H9 (cell line): Measurements from ENCODE around the gene CCDC92. TPM values are rescaled to one million over a fixed set of nuclear protein-coding genes. Genes with fewer than 3 reads are reported as not detected.

Experiments
- DNase-seq: peaks from one replicate; pipeline ENCODE4 v3.0.0-alpha.2; 2017
- H2AFZ ChIP-seq: one replicate; pipeline ENCODE4 v1.6.1; 2013; ENCODE audit warnings: mild to moderate bottlenecking, low read length, control low read depth, moderate library complexity
- H2AK5ac ChIP-seq: 2 replicates; pipeline ENCODE4 v1.6.1; 2013; ENCODE audit warnings: low read length, control low read depth, mixed read lengths; ENCODE audit not compliant: insufficient read length
- H2BK120ac ChIP-seq: one replicate; pipeline ENCODE4 v1.6.1; 2013; ENCODE audit warnings: low read depth, mild to moderate bottlenecking, low read length, control low read depth, inconsistent platforms; ENCODE audit not compliant: poor library complexity, severe bottlenecking
- H2BK12ac ChIP-seq: 2 replicates; pipeline ENCODE4 v1.6.1; 2013; ENCODE audit warnings: low read length, control low read depth, mixed read lengths, low read depth; ENCODE audit not compliant: insufficient read length
- H2BK15ac ChIP-seq: 2 replicates; pipeline ENCODE4 v1.6.1; 2013; ENCODE audit warnings: low read depth, low read length, control low read depth
- H2BK20ac ChIP-seq: one replicate; pipeline ENCODE4 v1.6.1; 2013; ENCODE audit warnings: low read depth, mild to moderate bottlenecking, low read length, control low read depth, inconsistent platforms; ENCODE audit not compliant: poor library complexity, severe bottlenecking
- H2BK5ac ChIP-seq: 2 replicates; pipeline ENCODE4 v1.6.1; 2013; ENCODE audit warnings: low read length, control low read depth, mixed read lengths; ENCODE audit not compliant: insufficient read length
- H3K14ac ChIP-seq: 2 replicates; pipeline ENCODE4 v1.6.1; 2013; ENCODE audit warnings: low read length, control low read depth; ENCODE audit not compliant: insufficient read depth
- H3K18ac ChIP-seq: 2 replicates; pipeline ENCODE4 v1.6.1; 2013; ENCODE audit warnings: low read depth, mild to moderate bottlenecking, mixed read lengths, low read length, control low read depth; ENCODE audit not compliant: insufficient read length
- H3K23ac ChIP-seq: 2 replicates; pipeline ENCODE4 v1.6.1; 2013; ENCODE audit warnings: low read length, control low read depth, mixed read lengths, low read depth; ENCODE audit not compliant: insufficient read length
- H3K23me2 ChIP-seq: 2 replicates; pipeline ENCODE4 v1.6.1; 2013; ENCODE audit warnings: low read depth, mild to moderate bottlenecking, mixed read lengths, low read length, control low read depth; ENCODE audit not compliant: insufficient read length, poor library complexity, severe bottlenecking
- H3K27ac ChIP-seq: 2 replicates; pipeline ENCODE4 v1.5.1; 2013; ENCODE audit warnings: low read length, control low read depth, mixed read lengths, low read depth; ENCODE audit not compliant: insufficient read length
- H3K27me3 ChIP-seq: 2 replicates; pipeline ENCODE4 v1.6.1; 2013; ENCODE audit warnings: low read length, control low read depth, inconsistent platforms; ENCODE audit not compliant: insufficient read depth
- H3K4ac ChIP-seq: 2 replicates; pipeline ENCODE4 v1.6.1; 2013; ENCODE audit warnings: low read depth, mild to moderate bottlenecking, control low read depth, inconsistent platforms, low read length, moderate library complexity
- H3K4me1 ChIP-seq: 2 replicates; pipeline ENCODE4 v1.6.1; 2013; ENCODE audit warnings: low read length, control low read depth, inconsistent platforms; ENCODE audit not compliant: insufficient read depth
- H3K4me2 ChIP-seq: 2 replicates; pipeline ENCODE4 v1.6.1; 2013; ENCODE audit warnings: low read length, control low read depth, mixed read lengths; ENCODE audit not compliant: insufficient read length, insufficient read depth
- H3K56ac ChIP-seq: 2 replicates; pipeline ENCODE4 v1.6.1; 2013; ENCODE audit warnings: low read depth, mild to moderate bottlenecking, mixed read lengths, low read length, control low read depth; ENCODE audit not compliant: insufficient read length
- H3K79me1 ChIP-seq: 2 replicates; pipeline ENCODE4 v1.6.1; 2013; ENCODE audit warnings: low read depth, mild to moderate bottlenecking, moderate library complexity, low read length, control low read depth, inconsistent platforms; ENCODE audit not compliant: insufficient read depth, poor library complexity, severe bottlenecking
- H3K79me2 ChIP-seq: 2 replicates; pipeline ENCODE4 v1.6.1; 2013; ENCODE audit warnings: low read length, control low read depth, inconsistent platforms; ENCODE audit not compliant: insufficient read depth
- H3K9ac ChIP-seq: 2 replicates; pipeline ENCODE4 v1.6.1; 2013; ENCODE audit warnings: low read length, control low read depth, mixed read lengths; ENCODE audit not compliant: insufficient read length; ENCODE audit errors: extremely low read depth
- H3K9me3 ChIP-seq: one replicate; pipeline ENCODE4 v1.6.1; 2013; ENCODE audit warnings: low read depth, low read length, inconsistent platforms; ENCODE audit not compliant: control insufficient read depth
- H3T11ph ChIP-seq: one replicate; pipeline ENCODE4 v1.6.1; 2013; ENCODE audit warnings: mild to moderate bottlenecking, low read length, control low read depth, inconsistent platforms
- H4K20me1 ChIP-seq: one replicate; pipeline ENCODE4 v1.6.1; 2013; ENCODE audit not compliant: control insufficient read depth, insufficient read length, insufficient read depth
- H4K5ac ChIP-seq: 2 replicates; pipeline ENCODE4 v1.6.1; 2013; ENCODE audit warnings: low read depth, mild to moderate bottlenecking, mixed read lengths, low read length, control low read depth; ENCODE audit not compliant: insufficient read length
- H4K8ac ChIP-seq: replicated peaks from 2 replicates; pipeline ENCODE4 v1.6.1; 2013; ENCODE audit warnings: low read length, control low read depth, mixed read lengths, low read depth; ENCODE audit not compliant: insufficient read length
- H4K91ac ChIP-seq: 2 replicates; pipeline ENCODE4 v1.6.1; 2013; ENCODE audit warnings: low read depth, mild to moderate bottlenecking, moderate library complexity, mixed read lengths, low read length, control low read depth; ENCODE audit not compliant: insufficient read length
- H3K27ac Mint-ChIP-seq, 3 experiments: 2 replicates in 2 of 3; 3 replicates in 1 of 3; pipeline ENCODE4 v1.8.0; 2020 to 2021; ENCODE audit warnings: mixed read lengths in 3 of 3, mild to moderate bottlenecking in 1 of 3, moderate library complexity in 1 of 3
- H3K27me3 Mint-ChIP-seq: 2 replicates; pipeline ENCODE4 v1.8.0; 2021; ENCODE audit warnings: low read depth, mild to moderate bottlenecking, moderate library complexity, mixed read lengths
- H3K36me3 Mint-ChIP-seq, 3 experiments: 2 replicates in 2 of 3; 3 replicates in 1 of 3; pipeline ENCODE4 v1.8.0; 2020 to 2021; ENCODE audit warnings: low read depth in 3 of 3, mixed read lengths in 3 of 3; ENCODE audit not compliant: insufficient read depth in 1 of 3
- H3K4me1 Mint-ChIP-seq, 2 experiments: 2 replicates each; pipeline ENCODE4 v1.8.0; 2020; ENCODE audit warnings: mixed read lengths in 2 of 2
- H3K4me3 Mint-ChIP-seq, 2 experiments: 2 replicates in 1 of 2; 3 replicates in 1 of 2; pipeline ENCODE4 v1.8.0; 2020 to 2021; ENCODE audit warnings: mild to moderate bottlenecking in 2 of 2, mixed read lengths in 2 of 2, moderate library complexity in 1 of 2
- H3K9me3 Mint-ChIP-seq, 2 experiments: 2 replicates in 1 of 2; 3 replicates in 1 of 2; pipeline ENCODE4 v1.8.0; 2020; ENCODE audit warnings: mild to moderate bottlenecking in 2 of 2, mixed read lengths in 2 of 2, moderate library complexity in 1 of 2
- WGBS: extraction: QIAGEN DNeasy Blood & Tissue Kit; methylation state at CpG from one replicate; pipeline ENCODE4 v1.1.7; 2013; ENCODE audit warnings: missing lambda C conversion rate, low lambda C conversion rate, mixed read lengths; ENCODE audit not compliant: insufficient read length; ENCODE audit errors: extremely low coverage; 5-methylcytosine and 5-hydroxymethylcytosine counted together
- total RNA-seq: library from RNA; stranded (reverse); gene quantifications from 2 replicates; pipeline ENCODE4 v1.2.1, GENCODE V29; 2021
- TF ChIP-seq, protein P1 (sequence below): fragments of 200-600 bp; sonication (generic); conservative IDR thresholded peaks from 3 replicates; pipeline ENCODE4 v1.8.0; 2021; ENCODE audit warnings: antibody characterized with exemption, mild to moderate bottlenecking

Gene CCDC92
- total RNA-seq, 1 experiment from 2014 or later, result 1.3 TPM

DNA sequence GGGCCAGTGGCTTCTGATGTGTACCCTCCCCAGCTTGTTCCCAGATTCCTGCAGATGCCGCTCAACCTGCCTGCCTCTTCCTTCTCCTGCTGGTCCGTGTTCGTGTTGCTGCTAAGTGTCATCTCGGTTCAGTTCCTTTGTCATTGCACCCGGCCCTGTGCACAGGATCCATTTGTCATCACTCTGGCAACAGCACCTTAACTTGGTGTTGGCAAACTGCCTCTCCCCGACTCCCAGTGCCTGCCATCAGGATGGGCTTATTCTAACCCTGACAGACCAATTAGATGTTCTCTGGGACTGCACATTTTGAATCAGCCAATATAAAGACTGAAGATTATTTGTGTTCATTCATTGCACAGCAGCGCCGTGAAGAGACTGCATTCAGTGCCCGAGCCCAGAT, 73.3 kb downstream of the CCDC92 start:
- H3K9me3 ChIP-seq, result no peaks in the 10 kb centered on the region

More for the DNA sequence above, 73.3 kb downstream of the CCDC92 start:
- Histone ChIP-seq H3T11ph (no peak overlapping the region), H3K14ac (no peak overlapping the region), H3K4me2 (no peak overlapping the region), H3K4ac (no peak overlapping the region), H3K79me2 (no peaks in the 10 kb centered on the region), H4K8ac (no peak overlapping the region), H3K79me1 (no peaks in the 10 kb centered on the region), H2AK5ac (no peak overlapping the region), H2BK20ac (no peak overlapping the region), H4K5ac (no peak overlapping the region), H2BK5ac (no peak overlapping the region), H3K56ac (no peak overlapping the region), H3K23ac (no peak overlapping the region), H2BK15ac (no peak overlapping the region), H4K20me1 (no peaks in the 10 kb centered on the region), H3K27ac (no peak overlapping the region), H4K91ac (no peak overlapping the region), H3K18ac (no peak overlapping the region), H3K23me2 (no peaks in the 10 kb centered on the region), H2BK12ac (no peak overlapping the region), H3K27me3 (no peaks in the 10 kb centered on the region), H2BK120ac (no peak overlapping the region), H3K4me1 (no peaks in the 10 kb centered on the region), H2AFZ (no peak overlapping the region), H3K9ac (no peak overlapping the region)
- TF ChIP-seq, protein P1, sequence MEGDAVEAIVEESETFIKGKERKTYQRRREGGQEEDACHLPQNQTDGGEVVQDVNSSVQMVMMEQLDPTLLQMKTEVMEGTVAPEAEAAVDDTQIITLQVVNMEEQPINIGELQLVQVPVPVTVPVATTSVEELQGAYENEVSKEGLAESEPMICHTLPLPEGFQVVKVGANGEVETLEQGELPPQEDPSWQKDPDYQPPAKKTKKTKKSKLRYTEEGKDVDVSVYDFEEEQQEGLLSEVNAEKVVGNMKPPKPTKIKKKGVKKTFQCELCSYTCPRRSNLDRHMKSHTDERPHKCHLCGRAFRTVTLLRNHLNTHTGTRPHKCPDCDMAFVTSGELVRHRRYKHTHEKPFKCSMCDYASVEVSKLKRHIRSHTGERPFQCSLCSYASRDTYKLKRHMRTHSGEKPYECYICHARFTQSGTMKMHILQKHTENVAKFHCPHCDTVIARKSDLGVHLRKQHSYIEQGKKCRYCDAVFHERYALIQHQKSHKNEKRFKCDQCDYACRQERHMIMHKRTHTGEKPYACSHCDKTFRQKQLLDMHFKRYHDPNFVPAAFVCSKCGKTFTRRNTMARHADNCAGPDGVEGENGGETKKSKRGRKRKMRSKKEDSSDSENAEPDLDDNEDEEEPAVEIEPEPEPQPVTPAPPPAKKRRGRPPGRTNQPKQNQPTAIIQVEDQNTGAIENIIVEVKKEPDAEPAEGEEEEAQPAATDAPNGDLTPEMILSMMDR, result no peak
- H3K27ac Mint-ChIP-seq, result peak overlapping the region in 1 of 3 experiments; percentile 32; a peak in 1 of 7 replicates
- no peak for DNase-seq
- peaks cover 0 to 10% (median 2%) of the 10 kb centered on the region in 3 experiments; a peak in 4 of 7 replicates for H3K36me3 Mint-ChIP-seq
- H3K27me3 Mint-ChIP-seq, result peaks cover 86% of the 10 kb centered on the region
- peaks cover 7 to 10% of the 10 kb centered on the region in 2 experiments for H3K4me1 Mint-ChIP-seq
- WGBS, result no CpG with 5 or more reads among the region's 9 CpGs
- H3K4me3 Mint-ChIP-seq, result no peak overlapping the region
- peaks cover 2 to 11% of the 10 kb centered on the region in 2 experiments; a peak in 3 of 5 replicates for H3K9me3 Mint-ChIP-seq
